ENCODE measurements around the gene LRRC10. TPM values are rescaled to one million over a fixed set of nuclear protein-coding genes. Genes with fewer than 3 reads are reported as not detected.
A peak's percentile ranks its signal among the peaks of the same experiment; 100 is the strongest.

The LRRC10 gene
- total and polyA plus RNA-seq, 10 of the 15 experiments (the other 5 are each of a cell fraction or from before 2014, with no cell fraction given), result not detected

- TF ChIP-seq RUNX3 (IDR thresholded peaks at IDR 0.05; ENCODE audit: low read length) (peak; percentile 77), NKRF (conservative IDR thresholded peaks at IDR 0.05) (peak; percentile 98), MXI1 (IDR thresholded peaks at IDR 0.05; ENCODE audit: low read depth, low read length) (peak; percentile 98), BHLHE40 (IDR thresholded peaks at IDR 0.05; ENCODE audit: borderline replicate concordance in 1 of 2, low read depth in 2 of 2, low read length in 1 of 2) (peak; percentile 69 to 87), MTA2 (IDR thresholded peaks at IDR 0.05; ENCODE audit: low read depth) (no peak), NFYB (IDR thresholded peaks at IDR 0.05; ENCODE audit: insufficient read depth, low read depth, low read length) (peak; percentile 78; the same call in 1 of the 2 replicates), DPF2 (IDR thresholded peaks at IDR 0.05) (peak; percentile 73), BCLAF1 (IDR thresholded peaks at IDR 0.05) (peak; percentile 38; the same call in 1 of the 2 replicates), SUZ12 (IDR thresholded peaks at IDR 0.05; ENCODE audit: unreplicated experiment) (no peak), ELK1 (IDR thresholded peaks at IDR 0.05; ENCODE audit: low read depth, low read length) (peak; percentile 80), RELA (IDR thresholded peaks at IDR 0.05; ENCODE audit: borderline replicate concordance, partially characterized antibody) (peak; percentile 88), ESRRA (IDR thresholded peaks at IDR 0.05; ENCODE audit: low read length) (no peak), CREM (IDR thresholded peaks at IDR 0.05; ENCODE audit: low read depth) (peak; percentile 89), MLLT1 (IDR thresholded peaks at IDR 0.05) (peak; percentile 90), SMC3 (IDR thresholded peaks at IDR 0.05; ENCODE audit: borderline replicate concordance, low read length) (no peak), GABPA (IDR thresholded peaks at IDR 0.05; ENCODE audit: low read depth) (peak; percentile 84), RCOR1 (conservative IDR thresholded peaks at IDR 0.05; ENCODE audit: low read depth, low read length) (no peak), TARDBP (IDR thresholded peaks at IDR 0.05; ENCODE audit: borderline replicate concordance) (no peak), NFXL1 (IDR thresholded peaks at IDR 0.05; ENCODE audit: borderline replicate concordance) (no peak), POU2F2 (IDR thresholded peaks at IDR 0.05; ENCODE audit: borderline replicate concordance, low read depth, low read length) (peak; percentile 78; the same call in 1 of the 3 replicates), MEF2B (IDR thresholded peaks at IDR 0.05; ENCODE audit: partially characterized antibody, poor library complexity, severe bottlenecking) (no peak), LARP7 (IDR thresholded peaks at IDR 0.05) (peak; percentile 74), CREB1 (IDR thresholded peaks at IDR 0.05; ENCODE audit: low read depth) (peak; percentile 91)
These were observed 25.3 kb downstream of the LRRC10 start, which contains the start of gene CCT2 (continued) for GRCh38 chr12:69585189-69586062.

Data from GM12878 (cell line).